Endothelial cell of umbilical vein (primary cell): ENCODE results near the gene MACO1. TPM values are rescaled to one million over a fixed set of nuclear protein-coding genes. Genes with fewer than 3 reads are reported as not detected.

Experiments
- BruUV-seq: library from RNA; stranded (reverse); fragments of 400-500 nt; replicated peaks from 2 replicates; lab custom pipeline; 2021; lab: Mats Ljungman, UMichigan
- CTCF ChIA-PET: fragments of 300-600, 350-600 bp; sonication (Branson Sonifier 250); formaldehyde crosslinking; loops from one replicate; lab custom pipeline; 2021; ENCODE audit warnings: antibody characterized with exemption, inconsistent platforms; lab: Charles Lee
- POLR2A ChIA-PET: fragments of 300-600, 350-600 bp; sonication (Branson Sonifier 250); formaldehyde crosslinking; loops from one replicate; lab custom pipeline; 2021; ENCODE audit warnings: antibody characterized with exemption, inconsistent platforms; lab: Charles Lee
- DNase-seq: peaks from one replicate; pipeline ENCODE4 v3.0.0-alpha.2; 2011; ENCODE audit warnings: low read depth, low spot score
- FAIRE-seq: peaks from 2 replicates; lab custom pipeline; 2011; peaks lifted over from hg19 to GRCh38; lab: Jason Lieb, UNC
- H2AFZ ChIP-seq: 2 replicates; pipeline ENCODE4 v1.6.0; 2012; ENCODE audit warnings: low read depth, low read length, control low read depth, inconsistent platforms
- H3K27ac ChIP-seq: 2 replicates; pipeline ENCODE4 v1.5.1; 2011; ENCODE audit warnings: low read depth, mild to moderate bottlenecking, control low read depth, low read length, moderate library complexity; ENCODE audit not compliant: insufficient read depth
- H3K27me3 ChIP-seq, 2 experiments: 2 replicates each; pipeline versions ENCODE4 v1.6.0 to v1.6.1; 2011; ENCODE audit warnings: low read length in 2 of 2, mixed read lengths in 1 of 2; ENCODE audit not compliant: control insufficient read depth in 2 of 2, insufficient read depth in 2 of 2
- H3K36me3 ChIP-seq, 2 experiments: 2 replicates in 1 of 2; 3 replicates in 1 of 2; pipeline ENCODE4 v1.5.1; 2011; ENCODE audit warnings: low read length in 2 of 2, mild to moderate bottlenecking in 1 of 2, moderate library complexity in 1 of 2; ENCODE audit not compliant: control insufficient read depth in 2 of 2, insufficient read depth in 2 of 2; ENCODE audit errors: extremely low read depth in 1 of 2
- H3K4me1 ChIP-seq: 3 replicates; pipeline ENCODE4 v1.5.1; 2011; ENCODE audit warnings: mild to moderate bottlenecking, low read length; ENCODE audit not compliant: control insufficient read depth, insufficient read depth; ENCODE audit errors: extremely low read depth
- H3K4me2 ChIP-seq: 2 replicates; pipeline ENCODE4 v1.6.1; 2011; ENCODE audit warnings: low read length, control low read depth, mixed read lengths; ENCODE audit not compliant: insufficient read depth
- H3K4me3 ChIP-seq, 3 experiments: fragments of 200-600 bp in 1 of 3; sonication (generic), shearing (Covaris generic) in 1 of 3; replicated peaks in 1 of 3; 2 replicates each; pipeline ENCODE4 v1.5.1; 2011 to 2016; ENCODE audit warnings: control low read depth in 3 of 3, low read length in 3 of 3, mild to moderate bottlenecking in 2 of 3, inconsistent platforms in 1 of 3, low read depth in 1 of 3, moderate library complexity in 1 of 3; ENCODE audit not compliant: insufficient read depth in 1 of 3
- H3K79me2 ChIP-seq: 2 replicates; pipeline ENCODE4 v1.6.0; 2012; ENCODE audit warnings: low read length, inconsistent platforms; ENCODE audit not compliant: control insufficient read depth, insufficient read depth
- H3K9ac ChIP-seq: replicated peaks from 2 replicates; pipeline ENCODE3; 2011; ENCODE audit warnings: low read length, control low read depth; ENCODE audit not compliant: insufficient read depth; ENCODE audit errors: extremely low read depth
- H3K9me1 ChIP-seq: replicated peaks from 3 replicates; pipeline ENCODE4 v1.6.0; 2011; ENCODE audit warnings: mild to moderate bottlenecking, low read length; ENCODE audit not compliant: control insufficient read depth, insufficient read depth; ENCODE audit errors: extremely low read depth
- H3K9me3 ChIP-seq: replicated peaks from 2 replicates; pipeline ENCODE4 v1.5.1; 2012; ENCODE audit warnings: low read length, inconsistent platforms; ENCODE audit not compliant: control insufficient read depth, insufficient read depth
- H4K20me1 ChIP-seq: replicated peaks from 2 replicates; pipeline ENCODE3; 2011; ENCODE audit warnings: mild to moderate bottlenecking, low read length; ENCODE audit not compliant: control insufficient read depth, insufficient read depth; ENCODE audit errors: extremely low read depth
- GATA2 ChIP-seq: IDR thresholded peaks from 2 replicates; pipeline ENCODE4 v1.7.0; 2011; ENCODE audit warnings: low read depth, mild to moderate bottlenecking, moderate library complexity, mixed read lengths, low read length; ENCODE audit not compliant: insufficient read length, insufficient read depth
- JUN ChIP-seq: IDR thresholded peaks from 2 replicates; pipeline ENCODE4 v1.6.1; 2011; ENCODE audit warnings: borderline replicate concordance, low read depth; ENCODE audit not compliant: insufficient read length, insufficient read depth
- POLR2AphosphoS5 ChIP-seq: IDR thresholded peaks from 2 replicates; pipeline ENCODE4 v1.6.1; 2012; ENCODE audit warnings: low read depth, mild to moderate bottlenecking, control low read depth, low read length, moderate library complexity; ENCODE audit not compliant: insufficient read depth
- dilution Hi-C: fragments of 300-500 bp; cut with MboI; formaldehyde crosslinking; loops from one replicate; pipeline ENCODE4 v1.15.0; 2019; ENCODE audit warnings: low sequenced_read_pairs; ENCODE audit not compliant: extremely low pct_ligation_motif_present
- intact Hi-C: fragments of 100-400 bp; cut with micrococcal nuclease; formaldehyde crosslinking; loops from one replicate; pipeline ENCODE4 v1.10.0; 2022
- polyA plus RNA-seq, 4 experiments: library from polyadenylated mRNA; depleted of rRNA in 3 of 4; stranded (reverse) in 3 of 4; unstranded in 1 of 4; fragments of >200 nt; gene quantifications; 2 replicates each; pipeline versions ENCODE4 v1.2.1 to v1.2.3, GENCODE V29; 2011 to 2012; ENCODE audit warnings: missing spikeins in 1 of 4
- total RNA-seq: library from RNA; stranded (reverse); gene quantifications from 2 replicates; pipeline ENCODE4 v1.2.3, GENCODE V29; 2021
- TF ChIP-seq, protein P1 (sequence below), 2 donors: IDR thresholded peaks; 1 replicate in 1 of 2; 2 replicates in 1 of 2; pipeline ENCODE4 v1.5.1; 2011; ENCODE audit warnings: low read length in 2 of 2, mild to moderate bottlenecking in 2 of 2, moderate library complexity in 2 of 2, control low read depth in 1 of 2, inconsistent platforms in 1 of 2, low read depth in 1 of 2; ENCODE audit not compliant: insufficient read depth in 1 of 2; ENCODE audit errors: extremely low read depth in 1 of 2

Gene MACO1
- total and polyA plus RNA-seq, 2 donors (not counting 3 experiments of a cell fraction or from before 2014, with no cell fraction given): 7.7 to 24.4 TPM

DNA sequence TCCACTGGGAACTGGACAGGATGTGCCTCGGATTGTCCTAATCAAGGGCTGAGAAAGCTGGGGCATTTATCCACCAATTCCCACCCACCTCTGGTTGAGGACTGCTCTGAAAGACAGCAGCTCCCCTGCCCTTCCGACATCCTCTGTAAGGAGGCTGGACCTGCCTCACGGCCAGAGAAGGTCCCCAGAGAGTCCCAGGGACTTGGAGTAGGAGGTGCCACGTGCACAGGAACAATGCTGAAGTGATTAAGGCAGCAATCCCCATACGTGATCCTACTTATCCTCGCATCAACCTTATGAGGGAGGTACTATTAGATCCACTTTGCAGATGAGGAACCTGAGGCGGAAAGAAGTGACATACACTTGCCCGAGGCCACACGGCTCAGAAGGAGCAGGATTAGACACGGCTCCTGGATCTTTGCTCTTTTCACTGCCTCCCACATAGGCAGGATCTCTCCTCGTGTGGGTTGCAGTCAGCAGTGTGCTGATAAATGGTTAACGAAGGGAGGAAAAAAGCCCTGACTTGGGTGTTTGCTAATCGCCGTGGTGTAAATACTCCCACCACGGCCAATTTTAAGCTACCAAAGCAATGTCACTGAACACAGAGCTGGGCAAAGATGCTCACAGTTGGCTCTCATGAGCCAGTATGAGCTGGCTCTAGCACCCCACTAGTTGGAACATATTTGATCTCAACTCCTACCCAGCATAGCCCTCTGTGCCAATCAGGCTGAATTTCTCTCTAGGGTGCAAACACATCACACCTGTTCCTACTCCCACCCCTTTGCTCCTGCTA, 94.1 kb downstream of the MACO1 start:
- Histone ChIP-seq H3K9me1 (no peaks in the 10 kb centered on the region), H3K27me3 (peaks cover 0 to 2% of the 10 kb centered on the region in 2 experiments), H3K36me3 (no peaks in the 10 kb centered on the region), H3K4me3 (no peak overlapping the region), H3K9me3 (no peaks in the 10 kb centered on the region), H3K4me1 (no peaks in the 10 kb centered on the region), H3K79me2 (no peaks in the 10 kb centered on the region), H3K9ac (no peak overlapping the region), H2AFZ (no peak overlapping the region), H4K20me1 (no peaks in the 10 kb centered on the region), H3K27ac (no peak overlapping the region), H3K4me2 (no peak overlapping the region)
- TF ChIP-seq POLR2AphosphoS5: no peak
- TF ChIP-seq JUN: no peak
- no peak for TF ChIP-seq GATA2
- TF ChIP-seq, protein P1, sequence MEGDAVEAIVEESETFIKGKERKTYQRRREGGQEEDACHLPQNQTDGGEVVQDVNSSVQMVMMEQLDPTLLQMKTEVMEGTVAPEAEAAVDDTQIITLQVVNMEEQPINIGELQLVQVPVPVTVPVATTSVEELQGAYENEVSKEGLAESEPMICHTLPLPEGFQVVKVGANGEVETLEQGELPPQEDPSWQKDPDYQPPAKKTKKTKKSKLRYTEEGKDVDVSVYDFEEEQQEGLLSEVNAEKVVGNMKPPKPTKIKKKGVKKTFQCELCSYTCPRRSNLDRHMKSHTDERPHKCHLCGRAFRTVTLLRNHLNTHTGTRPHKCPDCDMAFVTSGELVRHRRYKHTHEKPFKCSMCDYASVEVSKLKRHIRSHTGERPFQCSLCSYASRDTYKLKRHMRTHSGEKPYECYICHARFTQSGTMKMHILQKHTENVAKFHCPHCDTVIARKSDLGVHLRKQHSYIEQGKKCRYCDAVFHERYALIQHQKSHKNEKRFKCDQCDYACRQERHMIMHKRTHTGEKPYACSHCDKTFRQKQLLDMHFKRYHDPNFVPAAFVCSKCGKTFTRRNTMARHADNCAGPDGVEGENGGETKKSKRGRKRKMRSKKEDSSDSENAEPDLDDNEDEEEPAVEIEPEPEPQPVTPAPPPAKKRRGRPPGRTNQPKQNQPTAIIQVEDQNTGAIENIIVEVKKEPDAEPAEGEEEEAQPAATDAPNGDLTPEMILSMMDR (IDR thresholded peaks at IDR 0.05; ENCODE audit: extremely low read depth in 1 of 2, insufficient read depth in 1 of 2, low read depth in 1 of 2, low read length in 2 of 2): no peak
- dilution Hi-C loops: no loop called here
- FAIRE-seq (no peak), DNase-seq (no peak)
- CTCF ChIA-PET: interaction anchor here (0.7 to 1.2 kb wide), 2 partner anchors 30 to 84 kb away, joined by 3 to 4 read pairs; no protein-coding TSS in a partner anchor
- no TSS peak for BruUV-seq
- POLR2A ChIA-PET: no interaction called here
- intact Hi-C loops: loop anchor here (5.0 kb wide), 2 partner anchors 262 to 277 kb away; partner anchors contain the start of gene RSRP1
